ENCODE measurements around the gene SH3BGRL.
"Not testable (repeated sequence)": the region's sequence is repeated elsewhere in the genome, so short reads cannot be mapped to it uniquely, and the experiment has no call there.

SH3BGRL gene

GRCh38 chrX:81308086-81308829 is 106.4 kb downstream of the SH3BGRL start:
- H3K27ac ChIP-seq (ENCODE audit: low read length), result no peak overlapping the region
- no peak for TF ChIP-seq CTCF (IDR thresholded peaks at IDR 0.05; ENCODE audit: borderline replicate concordance, extremely low read depth, low read length, poor library complexity, severe bottlenecking)
- no peak for TF ChIP-seq EZH2 (IDR thresholded peaks at IDR 0.05; ENCODE audit: borderline replicate concordance, low read depth, low read length, severe bottlenecking)
- ATAC-seq (ENCODE audit: insufficient read depth, low read depth) (no peak), DNase-seq (no peak)
- no peaks in the 10 kb centered on the region for H3K27me3 ChIP-seq (ENCODE audit: insufficient read depth, low read length, poor library complexity)
- no peak overlapping the region for H2AFZ ChIP-seq (ENCODE audit: low read depth, low read length)
- no peaks in the 10 kb centered on the region for H3K79me2 ChIP-seq (ENCODE audit: insufficient read depth, low read length)
- H3K4me1 ChIP-seq (ENCODE audit: insufficient read depth, low read length), result no peaks in the 10 kb centered on the region
- H3K4me3 ChIP-seq (ENCODE audit: low read depth in 1 of 2, low read length in 2 of 2), result no peak overlapping the region
- no peak overlapping the region for H3K4me2 ChIP-seq (ENCODE audit: insufficient read depth, low read length)
- H3K36me3 ChIP-seq (ENCODE audit: insufficient read depth, low read length), result no peaks in the 10 kb centered on the region
- no peaks in the 10 kb centered on the region for H4K20me1 ChIP-seq (ENCODE audit: insufficient read depth, low read length)
- H3K9ac ChIP-seq (ENCODE audit: low read depth, low read length), result no peak overlapping the region
- H3K9me3 ChIP-seq (ENCODE audit: insufficient read depth, low read length, severe bottlenecking), result no peaks in the 10 kb centered on the region

- H3K4me2 ChIP-seq (ENCODE audit: insufficient read depth, low read length), result no peak overlapping the region
- H3K9me3 ChIP-seq (ENCODE audit: insufficient read depth, low read length, severe bottlenecking), result no peaks in the 10 kb centered on the region
- H3K4me3 ChIP-seq (ENCODE audit: low read depth in 1 of 2, low read length in 2 of 2), result no peak overlapping the region
- H3K79me2 ChIP-seq (ENCODE audit: insufficient read depth, low read length), result no peaks in the 10 kb centered on the region
- TF ChIP-seq CTCF (IDR thresholded peaks at IDR 0.05; ENCODE audit: borderline replicate concordance, extremely low read depth, low read length, poor library complexity, severe bottlenecking) (no peak), EZH2 (IDR thresholded peaks at IDR 0.05; ENCODE audit: borderline replicate concordance, low read depth, low read length, severe bottlenecking) (no peak)
- no peak overlapping the region for H2AFZ ChIP-seq (ENCODE audit: low read depth, low read length)
- H4K20me1 ChIP-seq (ENCODE audit: insufficient read depth, low read length), result no peaks in the 10 kb centered on the region
- H3K9ac ChIP-seq (ENCODE audit: low read depth, low read length), result no peak overlapping the region
- H3K27ac ChIP-seq (ENCODE audit: low read length), result no peak overlapping the region
- no peaks in the 10 kb centered on the region for H3K36me3 ChIP-seq (ENCODE audit: insufficient read depth, low read length)
- ATAC-seq (ENCODE audit: insufficient read depth, low read depth) (no peak), DNase-seq (no peak)
- H3K4me1 ChIP-seq (ENCODE audit: insufficient read depth, low read length), result no peaks in the 10 kb centered on the region
- no peaks in the 10 kb centered on the region for H3K27me3 ChIP-seq (ENCODE audit: insufficient read depth, low read length, poor library complexity)
Measured at GRCh38 chrX:81316163-81316562, 114.3 kb downstream of the SH3BGRL start.

GRCh38 chrX:81331653-81332052 is 129.8 kb downstream of the SH3BGRL start:
- H3K4me2 ChIP-seq (ENCODE audit: insufficient read depth, low read length); H2AFZ ChIP-seq (ENCODE audit: low read depth, low read length); H3K27ac ChIP-seq (ENCODE audit: low read length): not testable (repeated sequence)

GRCh38 chrX:81336455-81337152 is 134.7 kb downstream of the SH3BGRL start:
- no peak overlapping the region for H2AFZ ChIP-seq (ENCODE audit: low read depth, low read length)
- H3K4me1 ChIP-seq (ENCODE audit: insufficient read depth, low read length), result no peaks in the 10 kb centered on the region
- H3K27ac ChIP-seq (ENCODE audit: low read length), result no peak overlapping the region
- no peaks in the 10 kb centered on the region for H3K9me3 ChIP-seq (ENCODE audit: insufficient read depth, low read length, severe bottlenecking)
- no peak for TF ChIP-seq CTCF (IDR thresholded peaks at IDR 0.05; ENCODE audit: borderline replicate concordance, extremely low read depth, low read length, poor library complexity, severe bottlenecking)
- no peak overlapping the region for H3K4me2 ChIP-seq (ENCODE audit: insufficient read depth, low read length)
- ATAC-seq (ENCODE audit: insufficient read depth, low read depth), result no peak
- no peaks in the 10 kb centered on the region for H3K36me3 ChIP-seq (ENCODE audit: insufficient read depth, low read length)
- no peaks in the 10 kb centered on the region for H4K20me1 ChIP-seq (ENCODE audit: insufficient read depth, low read length)
- no peak overlapping the region for H3K4me3 ChIP-seq (ENCODE audit: low read depth in 1 of 2, low read length in 2 of 2)
- H3K27me3 ChIP-seq (ENCODE audit: insufficient read depth, low read length, poor library complexity), result no peaks in the 10 kb centered on the region
- H3K79me2 ChIP-seq (ENCODE audit: insufficient read depth, low read length), result no peaks in the 10 kb centered on the region
- DNase-seq, result no peak
- H3K9ac ChIP-seq (ENCODE audit: low read depth, low read length), result no peak overlapping the region

More at GRCh38 chrX:81331653-81332052, 129.8 kb downstream of the SH3BGRL start:
- H3K9ac ChIP-seq (ENCODE audit: low read depth, low read length); H3K27me3 ChIP-seq (ENCODE audit: insufficient read depth, low read length, poor library complexity); H3K79me2 ChIP-seq (ENCODE audit: insufficient read depth, low read length); H3K36me3 ChIP-seq (ENCODE audit: insufficient read depth, low read length); ATAC-seq (ENCODE audit: insufficient read depth, low read depth); H3K4me1 ChIP-seq (ENCODE audit: insufficient read depth, low read length); H4K20me1 ChIP-seq (ENCODE audit: insufficient read depth, low read length); H3K4me3 ChIP-seq (ENCODE audit: low read depth in 1 of 2, low read length in 2 of 2); DNase-seq; H3K9me3 ChIP-seq (ENCODE audit: insufficient read depth, low read length, severe bottlenecking): not testable (repeated sequence)
